ENCODE results near the gene DSCAML1. TPM values are rescaled to one million over a fixed set of nuclear protein-coding genes. Genes with fewer than 3 reads are reported as not detected.

The DSCAML1 gene
- total RNA-seq, 1 experiment from 2014 or later = 0.15 TPM

DNA sequence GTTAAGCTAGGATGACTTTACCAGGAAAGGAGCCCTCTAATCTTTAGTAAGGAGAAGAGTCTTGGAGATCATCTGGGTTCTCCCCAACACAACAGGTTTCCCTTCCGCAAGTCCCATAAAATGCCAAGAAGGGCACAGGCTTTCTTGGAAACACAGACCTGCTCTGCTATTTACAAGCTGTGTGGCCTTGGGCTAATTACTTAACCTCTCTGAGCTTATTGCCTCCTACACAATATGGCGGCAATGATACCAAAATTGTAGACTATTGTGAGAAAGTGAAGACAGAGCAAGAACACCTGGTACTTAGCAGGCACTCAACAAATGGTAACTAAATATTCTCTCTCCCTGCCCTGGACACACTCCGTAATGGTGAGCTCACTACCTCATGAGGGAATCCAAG is 49.1 kb downstream of the DSCAML1 start:
- Histone ChIP-seq H3K14ac (ENCODE audit: insufficient read depth, low read length) (no peak overlapping the region), H3K56ac (ENCODE audit: insufficient read length, low read depth, low read length) (no peak overlapping the region), H2BK15ac (ENCODE audit: low read depth, low read length) (no peak overlapping the region), H3K9me3 (ENCODE audit: control insufficient read depth, low read depth, low read length) (no peaks in the 10 kb centered on the region), H2BK12ac (ENCODE audit: insufficient read length, low read depth, low read length) (no peak overlapping the region), H3K27ac (ENCODE audit: insufficient read length, low read depth, low read length) (no peak overlapping the region), H2BK120ac (ENCODE audit: low read depth, low read length, poor library complexity, severe bottlenecking) (no peak overlapping the region), H2BK5ac (ENCODE audit: insufficient read length, low read length) (no peak overlapping the region), H3K4me2 (ENCODE audit: insufficient read depth, insufficient read length, low read length) (no peak overlapping the region), H3K79me1 (ENCODE audit: insufficient read depth, low read depth, low read length, poor library complexity, severe bottlenecking) (no peaks in the 10 kb centered on the region), H2AK5ac (ENCODE audit: insufficient read length, low read length) (no peak overlapping the region), H3K79me2 (ENCODE audit: insufficient read depth, low read length) (no peaks in the 10 kb centered on the region), H3K27me3 (ENCODE audit: insufficient read depth, low read length) (no peaks in the 10 kb centered on the region), H4K5ac (ENCODE audit: insufficient read length, low read depth, low read length) (no peak overlapping the region), H4K91ac (ENCODE audit: insufficient read length, low read depth, low read length) (no peak overlapping the region), H3T11ph (ENCODE audit: low read length) (no peak overlapping the region), H3K18ac (ENCODE audit: insufficient read length, low read depth, low read length) (no peak overlapping the region), H3K23me2 (ENCODE audit: insufficient read length, low read depth, low read length, poor library complexity, severe bottlenecking) (no peaks in the 10 kb centered on the region), H4K20me1 (ENCODE audit: control insufficient read depth, insufficient read depth, insufficient read length) (no peaks in the 10 kb centered on the region), H3K4me1 (ENCODE audit: insufficient read depth, low read length) (peaks cover 5% of the 10 kb centered on the region; the same call in 1 of the 2 replicates), H2BK20ac (ENCODE audit: low read depth, low read length, poor library complexity, severe bottlenecking) (no peak overlapping the region), H4K8ac (replicated peaks; ENCODE audit: insufficient read length, low read depth, low read length) (no peak overlapping the region), H3K9ac (ENCODE audit: extremely low read depth, insufficient read length, low read length) (no peak overlapping the region), H2AFZ (ENCODE audit: low read length) (no peak overlapping the region), H3K23ac (ENCODE audit: insufficient read length, low read depth, low read length) (no peak overlapping the region), H3K4ac (ENCODE audit: low read depth, low read length) (no peak overlapping the region)
- WGBS (ENCODE audit: extremely low coverage, insufficient read length, low lambda C conversion rate) = no CpG with 5 or more reads among the region's 3 CpGs
- H3K27me3 Mint-ChIP-seq (ENCODE audit: low read depth) = peaks cover 4% of the 10 kb centered on the region
- peaks cover 21 to 39% of the 10 kb centered on the region in 2 experiments for H3K4me1 Mint-ChIP-seq
- H3K27ac Mint-ChIP-seq = no peak overlapping the region
- TF ChIP-seq, protein P1, sequence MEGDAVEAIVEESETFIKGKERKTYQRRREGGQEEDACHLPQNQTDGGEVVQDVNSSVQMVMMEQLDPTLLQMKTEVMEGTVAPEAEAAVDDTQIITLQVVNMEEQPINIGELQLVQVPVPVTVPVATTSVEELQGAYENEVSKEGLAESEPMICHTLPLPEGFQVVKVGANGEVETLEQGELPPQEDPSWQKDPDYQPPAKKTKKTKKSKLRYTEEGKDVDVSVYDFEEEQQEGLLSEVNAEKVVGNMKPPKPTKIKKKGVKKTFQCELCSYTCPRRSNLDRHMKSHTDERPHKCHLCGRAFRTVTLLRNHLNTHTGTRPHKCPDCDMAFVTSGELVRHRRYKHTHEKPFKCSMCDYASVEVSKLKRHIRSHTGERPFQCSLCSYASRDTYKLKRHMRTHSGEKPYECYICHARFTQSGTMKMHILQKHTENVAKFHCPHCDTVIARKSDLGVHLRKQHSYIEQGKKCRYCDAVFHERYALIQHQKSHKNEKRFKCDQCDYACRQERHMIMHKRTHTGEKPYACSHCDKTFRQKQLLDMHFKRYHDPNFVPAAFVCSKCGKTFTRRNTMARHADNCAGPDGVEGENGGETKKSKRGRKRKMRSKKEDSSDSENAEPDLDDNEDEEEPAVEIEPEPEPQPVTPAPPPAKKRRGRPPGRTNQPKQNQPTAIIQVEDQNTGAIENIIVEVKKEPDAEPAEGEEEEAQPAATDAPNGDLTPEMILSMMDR (conservative IDR thresholded peaks at IDR 0.05) = no peak
- DNase-seq = no peak
- H3K4me3 Mint-ChIP-seq = no peak overlapping the region
- H3K9me3 Mint-ChIP-seq = no peaks in the 10 kb centered on the region; a peak in 1 of 5 replicates
- no peaks in the 10 kb centered on the region for H3K36me3 Mint-ChIP-seq (ENCODE audit: insufficient read depth in 1 of 3, low read depth in 3 of 3)

All from H9 (cell line).